Nucleus accumbens (tissue), 56 donors: ENCODE results near the gene CNOT3.
A peak's percentile ranks its signal among the peaks of the same experiment; 100 is the strongest.

Source experiments
- DNase-seq, 56 donors: peaks; one replicate each; lab custom pipeline; 2025; lab: John Stamatoyannopoulos, UW

Gene CNOT3

GRCh38 chr19:54115109-54116063, 22.2 kb upstream of the CNOT3 start, which contains the start of the genes PRPF31 and TFPT:
Gene PRPF31, plus strand, starts transcription at chr19:54115754. Its CDS starts 2,525 bp downstream, at chr19:54118279.
Gene TFPT, minus strand, starts transcription at chr19:54115657. Its CDS starts 388 bp downstream, at chr19:54115269.
- peak; percentile 70 to 100 (median 96) for DNase-seq

- DNase-seq = no peak
These were observed 16.3 kb upstream of the CNOT3 start for GRCh38 chr19:54121259-54121658.

DNA sequence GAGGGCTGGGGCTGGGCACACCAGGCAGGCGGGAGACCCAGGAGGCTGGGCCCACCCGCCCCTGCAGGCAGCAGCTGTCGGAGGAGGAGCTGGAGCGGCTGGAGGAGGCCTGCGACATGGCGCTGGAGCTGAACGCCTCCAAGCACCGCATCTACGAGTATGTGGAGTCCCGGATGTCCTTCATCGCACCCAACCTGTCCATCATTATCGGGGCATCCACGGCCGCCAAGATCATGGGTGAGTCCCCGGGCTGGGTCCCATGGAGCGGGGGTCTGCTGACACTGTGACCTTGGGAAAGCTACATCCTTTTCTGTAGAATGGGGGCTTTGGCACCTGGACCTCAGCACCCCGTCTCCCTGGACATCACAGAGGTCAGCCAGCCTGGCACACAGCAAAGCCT, 13.9 kb upstream of the CNOT3 start:
- DNase-seq = no peak

GRCh38 chr19:54124393-54124792, 13.2 kb upstream of the CNOT3 start:
- no peak for DNase-seq

DNA sequence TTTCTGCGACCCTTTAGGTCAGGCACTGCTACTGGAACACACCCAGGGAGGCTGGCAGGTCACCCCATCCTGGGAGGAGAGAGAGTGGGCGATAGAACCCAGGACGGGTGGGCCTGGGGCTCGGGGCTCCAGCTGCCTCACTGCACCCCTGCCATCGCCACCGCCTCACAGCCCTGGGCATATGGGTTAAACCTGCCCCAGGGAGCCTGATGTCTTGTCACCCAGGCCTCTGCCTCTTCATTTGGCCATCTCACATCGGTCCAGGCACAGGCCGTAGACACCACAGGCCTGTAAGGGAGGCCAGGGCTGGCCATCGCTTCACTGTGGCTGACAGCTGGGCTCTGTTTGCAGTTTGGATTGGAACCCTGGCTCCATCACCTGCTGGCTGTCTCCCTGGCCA, 11.8 kb upstream of the CNOT3 start:
- no peak for DNase-seq

DNA sequence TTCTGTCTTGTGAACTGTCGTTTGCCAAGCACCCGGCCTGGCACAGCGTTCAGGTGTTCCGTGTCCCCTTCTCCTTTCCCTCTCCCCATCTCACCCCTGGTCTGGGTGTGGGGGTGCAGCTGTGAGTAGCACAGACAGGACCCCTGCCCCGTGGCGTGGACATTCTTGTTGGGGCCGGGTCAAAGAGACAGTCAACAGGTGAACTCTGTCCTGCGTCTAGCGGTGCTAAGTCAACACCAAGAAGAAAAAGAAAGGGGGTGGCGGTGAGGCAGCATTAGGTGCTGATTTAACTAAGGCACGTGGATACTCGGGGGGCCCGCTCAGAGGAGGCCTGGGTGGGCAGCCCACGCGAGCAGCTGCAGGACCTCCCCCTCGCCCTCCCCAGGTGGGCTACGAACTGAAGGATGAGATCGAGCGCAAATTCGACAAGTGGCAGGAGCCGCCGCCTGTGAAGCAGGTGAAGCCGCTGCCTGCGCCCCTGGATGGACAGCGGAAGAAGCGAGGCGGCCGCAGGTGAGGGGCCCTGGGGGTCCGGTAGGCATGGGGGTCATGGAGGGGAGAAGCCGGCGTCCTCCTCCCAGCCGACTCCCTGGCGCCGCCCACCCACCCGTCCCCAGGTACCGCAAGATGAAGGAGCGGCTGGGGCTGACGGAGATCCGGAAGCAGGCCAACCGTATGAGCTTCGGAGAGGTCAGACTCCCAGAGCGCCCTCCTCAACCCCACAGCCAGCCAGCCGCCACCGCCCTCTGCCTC, 9.7 kb upstream of the CNOT3 start:
- DNase-seq = no peak

GRCh38 chr19:54128441-54128725, 9.2 kb upstream of the CNOT3 start:
- DNase-seq = no peak

GRCh38 chr19:54128796-54129616, 8.6 kb upstream of the CNOT3 start:
- DNase-seq = no peak

GRCh38 chr19:54129617-54129996, 8.0 kb upstream of the CNOT3 start:
- DNase-seq = no peak

GRCh38 chr19:54133312-54133956, 4.1 kb upstream of the CNOT3 start:
- peak in 15 of 56 donors; percentile 3 to 81 (median 14) for DNase-seq

- no peak for DNase-seq
These were observed 3.5 kb upstream of the CNOT3 start for GRCh38 chr19:54133957-54134590.

GRCh38 chr19:54136086-54136863, 1.3 kb upstream of the CNOT3 start:
- DNase-seq = peak in 2 of 56 donors; percentile 29 to 40

GRCh38 chr19:54136864-54137698, 481 bp upstream of the CNOT3 start:
- DNase-seq = peak; percentile 90 to 100 (median 100)

DNA sequence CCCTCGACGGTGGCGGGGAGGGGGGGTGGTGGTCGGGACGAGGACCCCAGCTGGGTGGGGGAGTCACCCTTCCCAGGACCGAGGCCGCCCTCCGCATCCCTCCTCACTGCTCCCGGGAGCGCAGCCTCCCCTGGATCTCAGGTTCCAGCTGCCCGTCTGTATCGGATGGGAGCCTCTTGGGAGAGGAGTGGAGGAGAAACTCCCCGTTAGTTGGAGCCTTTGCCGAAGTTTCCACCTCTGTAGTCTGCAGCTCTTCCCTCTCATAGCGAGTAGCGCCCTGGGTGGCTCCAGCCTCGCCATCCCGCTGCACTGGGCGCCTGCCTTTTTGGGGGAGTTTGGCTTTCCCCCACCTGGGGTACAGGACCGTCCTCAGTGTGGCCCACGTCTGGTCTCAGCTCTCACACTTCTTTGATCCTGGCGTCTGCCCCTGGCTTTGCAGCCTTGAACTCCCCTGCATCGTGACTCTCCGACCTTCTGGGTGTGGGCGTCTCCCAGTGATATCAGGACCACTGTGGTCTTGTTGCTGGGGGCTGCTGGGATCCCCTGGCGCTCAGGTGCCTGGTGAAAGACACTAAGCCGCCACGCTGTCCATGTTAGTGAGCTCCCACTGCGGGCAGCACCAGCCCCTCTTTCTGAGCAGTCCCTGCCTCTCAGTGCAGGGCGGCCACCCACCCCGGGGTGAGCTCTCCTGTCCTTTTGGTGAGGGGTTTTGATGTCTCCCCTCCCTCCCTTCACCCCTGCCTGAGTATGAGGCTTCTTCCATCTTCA, 1.1 kb downstream of the CNOT3 start:
- DNase-seq = no peak

GRCh38 chr19:54141356-54141755, 3.8 kb downstream of the CNOT3 start:
- DNase-seq = no peak

- no peak for DNase-seq
These were observed 4.7 kb downstream of the CNOT3 start for GRCh38 chr19:54142166-54142780.
